Activated CD8-positive, alpha-beta T cell treated with anti-CD3 and anti-CD28 coated beads for 36 hours (primary cell): ENCODE results near the gene SRSF10. TPM values are rescaled to one million over a fixed set of nuclear protein-coding genes. Genes with fewer than 3 reads are reported as not detected.

Experiments
- ATAC-seq: fragments of 200-7000 bp; cut with Tn5 transposase; one replicate; pipeline ENCODE4 v1.10.0; 2021; ENCODE audit warnings: mild to moderate bottlenecking, moderate library complexity
- CTCF ChIA-PET: fragments of 350-600 bp; sonication (Branson Sonifier 250); formaldehyde crosslinking; loops from one replicate; lab custom pipeline; 2021; ENCODE audit warnings: antibody characterized with exemption; lab: Charles Lee
- POLR2A ChIA-PET: fragments of 350-600 bp; sonication (Branson Sonifier 250); formaldehyde crosslinking; loops from one replicate; lab custom pipeline; 2021; ENCODE audit warnings: antibody characterized with exemption; lab: Charles Lee
- DNase-seq: peaks from one replicate; pipeline ENCODE4 v3.0.0-alpha.2; 2020
- H3K27ac Mint-ChIP-seq: one replicate; pipeline ENCODE4 v1.8.0; 2021; ENCODE audit warnings: mild to moderate bottlenecking, mixed read lengths
- H3K27me3 Mint-ChIP-seq: one replicate; pipeline ENCODE4 v1.8.0; 2021; ENCODE audit warnings: mixed read lengths
- H3K36me3 Mint-ChIP-seq: one replicate; pipeline ENCODE4 v1.8.0; 2021; ENCODE audit warnings: low read depth, mixed read lengths
- H3K4me1 Mint-ChIP-seq: one replicate; pipeline ENCODE4 v1.8.0; 2021; ENCODE audit warnings: low read depth, mixed read lengths
- H3K4me3 Mint-ChIP-seq: one replicate; pipeline ENCODE4 v1.8.0; 2021; ENCODE audit warnings: mild to moderate bottlenecking, moderate library complexity, mixed read lengths
- H3K9me3 Mint-ChIP-seq: one replicate; pipeline ENCODE4 v1.8.0; 2021; ENCODE audit warnings: mixed read lengths
- CTCF ChIP-seq: fragments of 200-600 bp; IDR thresholded peaks from one replicate; pipeline ENCODE4 v1.8.0; 2022; ENCODE audit warnings: antibody characterized with exemption, mild to moderate bottlenecking
- intact Hi-C: fragments of 100-400 bp; cut with micrococcal nuclease; formaldehyde crosslinking; loops from one replicate; pipeline ENCODE4 v1.10.0; 2022
- total RNA-seq, 2 experiments: library from RNA; stranded (reverse); gene quantifications; one replicate each; pipeline ENCODE4 v1.2.3, GENCODE V29; 2021

SRSF10 gene
- total RNA-seq, 2 experiments from 2014 or later: 203 to 206 TPM

GRCh38 chr1:23936481-23937176, 43.5 kb downstream of the SRSF10 start:
- Mint-ChIP-seq H3K36me3 (no peaks in the 10 kb centered on the region), H3K27me3 (no peaks in the 10 kb centered on the region), H3K9me3 (no peaks in the 10 kb centered on the region), H3K4me1 (no peaks in the 10 kb centered on the region), H3K27ac (no peak overlapping the region), H3K4me3 (no peak overlapping the region)
- TF ChIP-seq CTCF: no peak
- intact Hi-C loops: no loop called here
- ChIA-PET POLR2A (no interaction called here), CTCF (no interaction called here)
- no peak for DNase-seq
- no peak for ATAC-seq

GRCh38 chr1:23931491-23931880, 48.6 kb downstream of the SRSF10 start:
- Mint-ChIP-seq H3K27ac (no peak overlapping the region), H3K9me3 (no peaks in the 10 kb centered on the region), H3K36me3 (no peaks in the 10 kb centered on the region), H3K27me3 (no peaks in the 10 kb centered on the region), H3K4me3 (no peak overlapping the region), H3K4me1 (no peaks in the 10 kb centered on the region)
- DNase-seq (no peak), ATAC-seq (no peak)
- ChIA-PET CTCF (interaction anchor here (0.6 to 2.3 kb wide), 6 partner anchors 15 to 160 kb away, joined by 3 to 10 read pairs (median 6); no protein-coding TSS in a partner anchor), POLR2A (interaction anchor here (1.4 kb wide), 1 partner anchor 29 kb away, joined by 3 read pairs; no protein-coding TSS in a partner anchor)
- TF ChIP-seq CTCF: no peak
- intact Hi-C loops: no loop called here

- intact Hi-C loops: no loop called here
- CTCF ChIA-PET: interaction anchor here (0.6 to 2.3 kb wide), 6 partner anchors 14 to 159 kb away, joined by 3 to 10 read pairs (median 6); no protein-coding TSS in a partner anchor
Observed at GRCh38 chr1:23930861-23931490, 49.2 kb downstream of the SRSF10 start.

GRCh38 chr1:23930270-23930669, 49.9 kb downstream of the SRSF10 start:
- ChIA-PET POLR2A (interaction anchor here (0.6 kb wide), 1 partner anchor 15 kb away, joined by 3 read pairs; no protein-coding TSS in a partner anchor), CTCF (interaction anchor here (1.9 to 2.3 kb wide), 3 partner anchors 19 to 159 kb away, joined by 7 to 10 read pairs (median 10); no protein-coding TSS in a partner anchor)
- H3K9me3 Mint-ChIP-seq: no peaks in the 10 kb centered on the region

More at GRCh38 chr1:23930861-23931490, 49.2 kb downstream of the SRSF10 start:
- DNase-seq (no peak), ATAC-seq (no peak)
- Mint-ChIP-seq H3K27me3 (no peaks in the 10 kb centered on the region), H3K36me3 (no peaks in the 10 kb centered on the region), H3K27ac (no peak overlapping the region), H3K9me3 (no peaks in the 10 kb centered on the region), H3K4me1 (no peaks in the 10 kb centered on the region), H3K4me3 (no peak overlapping the region)
- POLR2A ChIA-PET: interaction anchor here (0.6 to 1.4 kb wide), 2 partner anchors 14 to 29 kb away, joined by 3 read pairs; no protein-coding TSS in a partner anchor
- no peak for TF ChIP-seq CTCF

More at GRCh38 chr1:23930270-23930669, 49.9 kb downstream of the SRSF10 start:
- DNase-seq (no peak), ATAC-seq (no peak)
- no peaks in the 10 kb centered on the region for H3K36me3 Mint-ChIP-seq
- no peaks in the 10 kb centered on the region for H3K4me1 Mint-ChIP-seq
- intact Hi-C loops: no loop called here
- no peaks in the 10 kb centered on the region for H3K27me3 Mint-ChIP-seq
- no peak for TF ChIP-seq CTCF
- no peak overlapping the region for H3K4me3 Mint-ChIP-seq
- no peak overlapping the region for H3K27ac Mint-ChIP-seq
